Measurements from ENCODE around the gene CMTM1.

Gene CMTM1

GRCh38 chr16:66599726-66600125 is 33.5 kb downstream of the CMTM1 start:
- Histone ChIP-seq H2AFZ (ENCODE audit: low read length) (no peak overlapping the region), H3K4me2 (ENCODE audit: low read depth, low read length) (no peak overlapping the region), H3K9me2 (replicated peaks; ENCODE audit: insufficient read depth, low read length) (no peaks in the 10 kb centered on the region), H3K4me3 (ENCODE audit: low read length) (no peak overlapping the region), H3K4me1 (ENCODE audit: low read length) (no peaks in the 10 kb centered on the region), H3K36me3 (replicated peaks; ENCODE audit: insufficient read depth, low read length) (no peaks in the 10 kb centered on the region), H3K27ac (ENCODE audit: low read length) (no peak overlapping the region), H3F3A (ENCODE audit: insufficient read depth, low read length) (0 out of 2 replicates have a peak, but pooled peaks cover 4% of the 10 kb centered on the region), H3K9me3 (replicated peaks; ENCODE audit: insufficient read depth, low read length) (no peaks in the 10 kb centered on the region), H4K20me1 (ENCODE audit: insufficient read depth, low read length) (no peaks in the 10 kb centered on the region), H3K79me2 (ENCODE audit: low read length) (no peaks in the 10 kb centered on the region), H3K27me3 (replicated peaks; ENCODE audit: insufficient read depth, low read length) (no peaks in the 10 kb centered on the region), H3K9ac (ENCODE audit: low read length) (no peak overlapping the region)
- TF ChIP-seq CTCF (IDR thresholded peaks at IDR 0.05; ENCODE audit: low read length) (no peak), EZH2 (optimal IDR thresholded peaks at IDR 0.05; ENCODE audit: low read depth, low read length) (no peak), EZH2phosphoT487 (IDR thresholded peaks at IDR 0.05; ENCODE audit: low read length) (no peak)
- no peak for DNase-seq

- Histone ChIP-seq H3K4me3 (ENCODE audit: low read length) (no peak overlapping the region), H3K27ac (ENCODE audit: low read length) (no peak overlapping the region), H4K20me1 (ENCODE audit: insufficient read depth, low read length) (no peaks in the 10 kb centered on the region), H3K9ac (ENCODE audit: low read length) (no peak overlapping the region), H3K27me3 (replicated peaks; ENCODE audit: insufficient read depth, low read length) (no peaks in the 10 kb centered on the region), H3F3A (ENCODE audit: insufficient read depth, low read length) (0 out of 2 replicates have a peak, but pooled peaks cover 4% of the 10 kb centered on the region), H3K79me2 (ENCODE audit: low read length) (no peaks in the 10 kb centered on the region), H3K9me2 (replicated peaks; ENCODE audit: insufficient read depth, low read length) (no peaks in the 10 kb centered on the region), H2AFZ (ENCODE audit: low read length) (no peak overlapping the region), H3K4me1 (ENCODE audit: low read length) (no peaks in the 10 kb centered on the region), H3K9me3 (replicated peaks; ENCODE audit: insufficient read depth, low read length) (no peaks in the 10 kb centered on the region), H3K4me2 (ENCODE audit: low read depth, low read length) (no peak overlapping the region), H3K36me3 (replicated peaks; ENCODE audit: insufficient read depth, low read length) (no peaks in the 10 kb centered on the region)
- no peak for DNase-seq
- no peak for TF ChIP-seq CTCF (IDR thresholded peaks at IDR 0.05; ENCODE audit: low read length)
- no peak for TF ChIP-seq EZH2phosphoT487 (IDR thresholded peaks at IDR 0.05; ENCODE audit: low read length)
- no peak for TF ChIP-seq EZH2 (optimal IDR thresholded peaks at IDR 0.05; ENCODE audit: low read depth, low read length)
Observed at GRCh38 chr16:66600477-66600876, 34.2 kb downstream of the CMTM1 start.

- Histone ChIP-seq H3K27ac (ENCODE audit: low read length) (no peak overlapping the region), H3F3A (ENCODE audit: insufficient read depth, low read length) (0 out of 2 replicates have a peak, but pooled peaks cover 4% of the 10 kb centered on the region)
- DNase-seq: no peak
Observed at GRCh38 chr16:66601471-66601870, 35.2 kb downstream of the CMTM1 start.

More at GRCh38 chr16:66601471-66601870, 35.2 kb downstream of the CMTM1 start:
- Histone ChIP-seq H3K79me2 (ENCODE audit: low read length) (no peaks in the 10 kb centered on the region), H3K9me3 (replicated peaks; ENCODE audit: insufficient read depth, low read length) (no peaks in the 10 kb centered on the region), H3K9ac (ENCODE audit: low read length) (no peak overlapping the region), H3K4me3 (ENCODE audit: low read length) (no peak overlapping the region), H2AFZ (ENCODE audit: low read length) (no peak overlapping the region), H4K20me1 (ENCODE audit: insufficient read depth, low read length) (no peaks in the 10 kb centered on the region), H3K36me3 (replicated peaks; ENCODE audit: insufficient read depth, low read length) (no peaks in the 10 kb centered on the region), H3K9me2 (replicated peaks; ENCODE audit: insufficient read depth, low read length) (no peaks in the 10 kb centered on the region), H3K4me1 (ENCODE audit: low read length) (no peaks in the 10 kb centered on the region), H3K27me3 (replicated peaks; ENCODE audit: insufficient read depth, low read length) (no peaks in the 10 kb centered on the region), H3K4me2 (ENCODE audit: low read depth, low read length) (no peak overlapping the region)
- TF ChIP-seq EZH2 (optimal IDR thresholded peaks at IDR 0.05; ENCODE audit: low read depth, low read length) (no peak), CTCF (IDR thresholded peaks at IDR 0.05; ENCODE audit: low read length) (no peak), EZH2phosphoT487 (IDR thresholded peaks at IDR 0.05; ENCODE audit: low read length) (no peak)
